Measurements from ENCODE around the gene KMT5C. TPM values are rescaled to one million over a fixed set of nuclear protein-coding genes. Genes with fewer than 3 reads are reported as not detected.

Gene KMT5C
- total RNA-seq, 1 donor from 2014 or later, result 6.9 TPM

GRCh38 chr19:55347442-55348009 is 7.8 kb downstream of the KMT5C start:
- no peak for DNase-seq

DNA sequence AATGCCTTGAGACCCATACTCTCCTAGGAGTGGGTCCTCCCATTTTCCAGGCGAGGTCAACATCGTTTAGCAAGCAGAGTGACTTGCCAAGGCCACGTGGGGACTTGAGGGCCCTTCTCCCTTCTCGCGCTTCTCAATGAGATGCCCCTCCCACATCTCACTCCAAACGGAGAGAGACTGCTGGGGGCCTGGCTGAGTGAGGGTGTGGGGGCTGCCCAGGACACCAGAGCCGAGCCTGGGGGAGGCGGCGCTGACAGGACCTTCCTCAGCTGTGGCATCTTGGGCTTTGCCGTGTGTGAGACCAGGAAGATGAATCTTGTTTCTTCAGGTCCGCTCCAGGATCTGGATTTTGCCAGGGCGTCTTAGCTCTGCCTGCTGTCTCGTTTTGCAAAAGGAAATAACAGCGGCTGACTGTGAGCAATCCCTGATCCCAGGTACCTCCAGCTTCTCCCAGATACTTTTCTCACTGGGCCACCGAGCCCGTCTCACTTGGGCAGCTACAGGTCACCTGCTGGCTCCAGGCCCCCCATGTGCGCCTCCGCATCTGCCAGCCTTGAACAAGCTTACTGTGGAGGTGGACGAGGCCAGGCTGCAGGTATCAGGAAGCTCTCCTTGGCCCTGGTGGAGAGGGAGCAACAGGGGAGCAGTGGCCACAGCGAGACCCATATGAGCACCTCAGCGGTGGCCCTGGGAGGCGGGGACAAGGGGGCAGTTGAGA is 8.8 kb downstream of the KMT5C start:
- no peak for DNase-seq

DNA sequence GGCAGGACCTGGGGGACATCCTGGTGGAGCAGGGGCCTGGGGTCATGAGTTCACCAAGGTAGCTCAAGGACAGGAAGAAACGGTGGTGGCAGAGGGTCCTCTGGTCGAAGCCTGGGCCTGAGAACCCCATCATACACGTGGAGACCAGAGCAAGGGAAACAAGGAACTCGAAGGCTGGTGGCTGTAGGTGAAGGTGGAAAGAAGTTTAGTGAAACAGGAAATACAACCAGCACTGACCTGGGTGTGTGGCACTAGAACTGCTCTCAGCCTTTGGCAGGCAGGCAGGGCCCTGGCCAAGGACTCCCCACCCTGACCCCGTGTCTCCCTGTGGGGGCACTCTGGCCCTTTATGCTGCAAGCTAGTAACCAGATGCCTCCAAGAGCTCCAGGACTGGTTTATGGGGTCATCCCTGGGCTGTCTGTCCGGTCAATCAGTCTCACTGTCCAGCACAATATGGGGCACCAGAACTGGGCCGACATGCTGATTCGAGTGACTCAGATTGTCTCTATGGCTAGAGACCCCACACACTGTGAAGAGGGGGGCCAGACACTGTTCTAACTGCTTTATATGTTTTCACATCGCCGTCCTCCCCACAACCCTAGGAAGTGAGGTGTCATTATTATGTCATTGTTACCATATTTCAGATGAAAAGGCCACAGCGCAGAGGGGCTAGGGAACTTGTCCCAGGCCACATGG is 11.1 kb downstream of the KMT5C start:
- no peak for DNase-seq

DNA sequence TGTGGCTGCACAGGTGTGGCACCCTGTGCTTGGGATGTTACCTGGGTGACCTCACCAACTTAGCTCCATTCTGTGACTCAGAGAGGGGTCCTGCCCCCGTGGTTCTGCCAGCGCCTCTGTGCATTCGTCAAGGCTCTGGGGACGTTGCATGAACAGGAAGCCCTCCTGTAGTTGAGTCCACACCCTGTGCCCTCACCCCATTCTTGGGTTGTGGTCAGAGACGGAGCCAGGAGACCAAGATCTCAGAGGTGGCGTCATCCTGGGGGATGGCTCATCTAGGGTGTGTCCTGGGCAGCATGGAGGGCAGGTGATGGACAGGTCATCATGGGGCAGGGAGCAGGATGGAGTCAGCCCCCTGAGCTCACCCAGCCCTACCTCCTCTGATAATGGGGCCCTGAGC is 12.4 kb downstream of the KMT5C start:
- DNase-seq, result no peak

DNA sequence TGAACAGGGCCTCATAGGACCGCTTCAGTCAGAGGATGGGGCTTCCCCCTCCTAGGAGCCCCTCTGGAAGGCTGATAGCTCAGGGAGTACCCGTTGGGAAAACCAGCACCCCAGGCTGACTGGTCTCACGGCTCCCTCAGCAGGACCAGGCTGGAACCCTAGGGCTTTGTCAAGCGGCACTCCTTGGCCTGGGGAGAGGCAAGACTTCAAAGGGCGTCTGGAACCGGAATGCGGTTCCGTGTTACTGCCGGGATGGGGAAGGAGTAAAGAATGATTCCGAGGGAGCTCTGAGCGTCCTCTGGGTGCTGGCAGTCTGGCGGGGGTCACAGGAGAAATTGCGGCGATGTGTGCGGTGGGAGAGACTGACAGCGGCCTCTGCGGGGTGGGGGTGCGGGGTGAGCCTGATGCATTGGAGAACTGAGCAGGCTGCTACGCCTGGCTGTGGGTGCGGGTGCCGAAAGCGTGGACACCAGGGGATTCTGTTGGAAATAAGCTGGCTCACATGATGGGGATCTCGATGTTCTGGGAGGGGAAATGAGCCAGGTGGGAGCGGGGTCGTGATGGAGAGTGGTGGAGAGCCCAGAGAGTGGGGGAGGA is 13.0 kb downstream of the KMT5C start:
- DNase-seq, result no peak

- DNase-seq, result no peak
Measured at GRCh38 chr19:55353356-55353802, 13.7 kb downstream of the KMT5C start.

GRCh38 chr19:55353803-55354697 is 14.4 kb downstream of the KMT5C start:
- DNase-seq, result no peak

DNA sequence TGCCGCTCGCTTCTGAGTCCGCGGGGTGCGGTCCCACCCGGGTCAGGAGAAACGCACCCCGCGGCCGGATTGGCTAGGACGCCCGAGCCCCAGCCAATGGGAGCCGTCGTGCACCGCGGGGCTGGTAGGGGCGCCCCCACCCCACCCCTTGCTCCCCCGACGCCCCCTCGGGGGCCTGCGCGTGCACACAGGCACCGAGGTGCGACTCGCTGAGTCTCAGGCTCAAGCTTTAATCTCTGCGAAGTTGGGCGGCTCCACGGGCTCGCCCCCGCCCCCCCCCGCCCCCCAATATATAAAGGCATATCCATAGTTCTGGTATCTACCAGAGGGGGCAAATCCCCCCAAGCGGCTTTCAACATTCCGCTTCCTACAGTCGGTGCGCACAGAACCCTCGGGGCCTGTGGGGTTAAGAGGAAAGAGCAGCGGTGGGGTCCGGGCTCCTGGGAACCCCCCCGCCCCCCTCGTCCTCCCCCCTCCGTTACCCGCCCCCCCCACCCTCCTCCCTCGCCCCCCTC is 15.1 kb downstream of the KMT5C start, which contains the start of gene COX6B2:
Gene COX6B2 (minus strand): TSS at position 22 of the 515 bp plus-strand sequence. CDS start 198 bp downstream, outside the sequence.
- no peak for DNase-seq

- DNase-seq, result no peak
Measured at GRCh38 chr19:55355213-55355821, 15.6 kb downstream of the KMT5C start.

- DNase-seq, result no peak
Measured at GRCh38 chr19:55358493-55358892, 18.8 kb downstream of the KMT5C start.

- no peak for DNase-seq
Measured at GRCh38 chr19:55358943-55359908, 19.6 kb downstream of the KMT5C start.

DNA sequence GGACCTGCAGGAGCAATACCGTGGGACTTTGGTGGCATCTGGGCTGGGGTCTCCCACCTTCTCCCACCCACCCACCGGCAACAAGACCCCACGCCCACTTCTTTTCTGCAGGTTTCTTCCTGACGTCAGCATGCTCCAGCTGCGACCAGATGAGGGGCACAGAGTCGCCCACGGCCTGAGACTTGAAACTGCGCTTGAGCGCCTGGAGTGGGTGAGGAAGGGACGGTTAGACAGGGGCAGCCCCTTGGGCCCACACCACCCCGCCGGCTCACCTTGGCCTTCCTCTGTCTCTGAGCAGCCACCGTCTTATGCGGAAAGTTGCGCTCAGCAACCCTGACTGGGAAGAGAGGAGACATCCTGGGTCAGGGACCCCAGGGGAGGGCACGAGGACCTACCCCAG is 21.2 kb downstream of the KMT5C start:
- no peak for DNase-seq

DNA sequence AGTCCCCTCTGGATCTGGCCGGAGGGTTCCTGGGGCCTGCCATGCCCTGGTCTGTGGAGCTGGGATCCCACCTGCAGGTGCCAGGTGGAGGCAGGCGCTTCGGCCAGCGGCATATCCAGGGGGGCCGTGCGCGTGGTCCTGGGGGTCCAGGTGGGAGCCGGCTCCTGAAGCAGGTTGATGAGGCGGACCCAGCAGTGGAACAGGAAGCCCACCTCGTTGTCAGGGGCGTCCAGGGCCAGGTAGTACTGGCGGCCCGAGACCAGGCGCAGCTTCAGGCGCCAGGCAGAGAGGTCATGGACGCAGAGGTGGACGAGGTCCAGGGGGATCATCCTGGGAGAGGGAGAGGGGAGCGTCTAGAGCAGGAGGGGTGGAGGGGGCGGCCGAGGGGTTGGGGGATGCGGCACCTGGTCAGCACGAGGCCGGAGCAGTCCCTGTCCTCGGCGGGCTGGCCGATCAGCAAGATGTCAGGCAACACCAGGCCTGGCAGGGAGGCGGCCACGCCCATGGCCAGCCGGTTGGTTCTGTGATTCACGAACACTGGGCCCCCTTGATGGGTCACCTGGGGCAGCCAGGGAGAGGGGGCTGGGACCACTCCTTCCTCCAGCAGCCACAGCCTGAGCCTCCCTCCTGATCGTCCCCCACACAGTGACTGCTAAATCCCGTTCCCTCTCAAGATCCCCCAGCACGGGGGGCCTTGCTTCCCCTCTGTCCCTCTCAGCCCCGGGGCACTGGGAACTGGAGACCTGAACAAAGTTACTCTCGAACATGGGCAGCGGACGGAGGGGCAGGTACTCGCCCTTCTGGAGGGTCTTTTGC is 22.7 kb downstream of the KMT5C start:
- no peak for DNase-seq

- no peak for DNase-seq
Measured at GRCh38 chr19:55362990-55363716, 23.5 kb downstream of the KMT5C start, which contains the start of gene GARIN5B. GARIN5B (minus strand) TSS chr19:55363260; CDS start chr19:55363066, 194 bp downstream.

- no peak for DNase-seq
Measured at GRCh38 chr19:55365245-55365644, 25.6 kb downstream of the KMT5C start.

DNA sequence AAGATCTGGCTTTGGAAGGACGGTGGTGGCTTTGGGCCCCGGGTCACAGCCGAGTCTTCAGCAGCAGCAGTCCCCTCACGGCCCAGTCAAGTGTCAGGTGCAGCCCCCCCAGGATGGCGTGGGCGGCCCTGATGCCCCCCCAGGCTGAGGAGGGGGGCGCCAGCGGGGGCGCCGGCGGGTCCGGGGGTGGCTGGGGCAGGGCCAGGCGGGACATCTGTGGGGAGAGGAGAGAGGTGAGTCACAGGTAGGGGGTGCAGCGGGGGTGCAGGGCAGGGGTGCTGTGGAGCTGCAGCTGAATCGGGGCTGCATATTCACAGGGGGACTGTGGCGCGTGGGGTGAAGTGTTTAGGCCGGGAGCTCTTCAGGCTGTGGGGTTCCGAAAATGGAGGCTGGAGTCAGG is 26.3 kb downstream of the KMT5C start:
- DNase-seq, result no peak

- DNase-seq, result no peak
Measured at GRCh38 chr19:55366790-55367189, 27.1 kb downstream of the KMT5C start.

DNA sequence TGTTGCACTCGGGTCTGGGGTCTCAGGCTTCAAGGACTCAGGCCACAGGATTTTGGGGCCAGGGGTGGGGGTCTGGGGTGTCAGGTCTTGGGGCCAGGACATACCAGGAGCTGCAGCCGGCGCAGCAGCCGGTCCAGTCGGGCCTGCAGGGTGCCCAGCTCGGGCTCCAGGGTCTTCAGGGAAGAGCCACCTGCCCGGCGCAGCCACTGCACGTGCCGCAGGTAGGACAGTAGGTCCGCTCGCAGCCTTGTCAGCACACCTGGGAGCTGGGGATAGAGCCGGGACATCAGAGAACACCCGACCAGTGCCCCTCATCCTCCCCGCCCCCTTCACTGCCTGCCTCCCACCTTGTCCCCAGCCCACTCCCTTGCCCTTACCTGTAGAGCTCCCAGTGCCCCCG is 28.4 kb downstream of the KMT5C start:
- no peak for DNase-seq

All from occipital lobe (tissue), 2 donors.